Activated T-cell treated with anti-CD3 and anti-CD28 coated beads for 24 hours (primary cell): ENCODE data around the gene RUVBL1.
"Not testable (repeated sequence)": the region's sequence is repeated elsewhere in the genome, so short reads cannot be mapped to it uniquely, and the experiment has no call there.

Experiments used
- DNase-seq: peaks from one replicate; pipeline ENCODE4 v3.0.0-alpha.2; 2020; ENCODE audit warnings: low read depth

RUVBL1 gene

DNA sequence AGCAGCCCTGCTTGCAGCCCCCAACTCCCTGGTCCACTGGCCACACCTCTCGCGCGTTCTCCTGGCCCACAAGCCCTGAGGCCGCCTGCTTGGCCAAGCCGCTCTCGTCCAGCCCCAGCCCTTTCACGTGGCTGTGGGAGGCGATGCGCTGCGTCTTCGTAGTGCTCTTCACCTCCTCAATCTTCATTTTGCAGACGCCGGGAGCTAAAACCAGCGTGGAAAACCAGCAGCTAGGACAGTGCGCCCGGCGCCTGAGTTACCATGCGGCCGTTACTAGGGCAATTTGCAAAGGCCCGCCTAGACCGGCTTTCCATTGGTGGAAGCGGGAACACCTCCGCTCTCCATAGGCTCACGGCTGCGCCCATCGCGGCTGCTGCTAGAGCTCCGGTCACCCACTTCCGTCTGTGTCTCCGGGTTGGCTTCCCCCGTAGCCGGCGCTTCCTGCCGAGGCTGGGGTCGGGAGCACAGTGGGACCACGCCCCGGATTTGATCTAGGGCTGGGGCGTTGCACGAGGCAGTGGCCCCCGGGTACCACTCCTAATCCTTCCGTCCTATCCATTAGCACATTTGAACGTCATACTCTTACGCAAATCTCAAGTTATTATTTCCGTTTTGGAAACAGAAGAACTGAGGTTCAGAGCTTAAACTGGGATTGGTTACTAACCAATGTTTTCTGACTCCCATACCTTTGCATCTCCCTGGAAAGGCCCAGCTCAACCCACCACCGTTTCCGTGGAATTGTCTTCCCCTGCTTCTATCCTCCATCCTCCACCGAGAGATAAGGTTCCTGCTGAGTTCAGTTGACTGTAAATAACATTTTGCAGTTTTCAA, at the start of gene RUVBL1:
Gene RUVBL1 (minus strand): TSS at position 275 of the 831 bp plus-strand sequence. CDS start 88 bp downstream, at position 187.
- peak; percentile 98 for DNase-seq

DNA sequence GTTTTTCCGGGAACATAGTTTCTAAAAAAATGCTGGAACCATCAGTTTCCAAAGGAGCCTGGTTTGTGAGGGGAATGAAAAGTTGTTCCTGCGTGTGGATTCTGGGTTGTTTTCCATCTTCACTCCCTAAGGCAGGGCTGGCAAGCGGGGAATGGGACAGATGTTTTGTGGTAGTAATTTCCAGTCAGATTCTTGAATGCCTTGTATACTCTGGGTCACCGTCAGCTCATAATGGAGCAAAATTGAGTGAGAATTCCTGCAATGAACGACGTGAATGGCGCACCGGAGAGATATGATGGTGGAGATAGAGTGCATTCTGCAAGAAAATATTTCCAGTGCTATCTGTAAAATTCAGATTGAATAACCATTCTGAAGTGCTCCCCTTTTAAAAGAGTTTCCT, 49.6 kb upstream of the RUVBL1 start:
- DNase-seq: no peak

GRCh38 chr3:128170866-128171516, 47.4 kb upstream of the RUVBL1 start:
- no peak for DNase-seq

DNA sequence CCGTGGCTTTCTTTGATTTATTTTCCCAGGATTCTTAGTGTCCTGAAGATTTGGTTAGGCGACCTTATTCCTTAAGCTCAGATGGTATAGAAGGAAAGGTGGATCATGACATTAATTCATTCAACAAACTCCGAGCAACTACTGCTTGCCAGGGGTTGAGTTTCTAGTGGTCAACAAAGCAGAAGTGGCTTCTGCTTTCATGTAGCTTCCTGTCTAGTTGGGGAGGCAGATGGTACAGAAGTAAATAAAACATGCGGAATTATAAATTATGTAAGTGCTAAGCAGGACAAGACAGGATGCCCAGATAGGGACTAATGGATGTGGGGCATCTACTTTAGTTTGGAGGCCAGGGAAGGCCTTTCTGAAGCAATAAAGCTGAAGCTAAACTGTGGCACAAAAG, 45.2 kb upstream of the RUVBL1 start:
- DNase-seq: no peak

DNA sequence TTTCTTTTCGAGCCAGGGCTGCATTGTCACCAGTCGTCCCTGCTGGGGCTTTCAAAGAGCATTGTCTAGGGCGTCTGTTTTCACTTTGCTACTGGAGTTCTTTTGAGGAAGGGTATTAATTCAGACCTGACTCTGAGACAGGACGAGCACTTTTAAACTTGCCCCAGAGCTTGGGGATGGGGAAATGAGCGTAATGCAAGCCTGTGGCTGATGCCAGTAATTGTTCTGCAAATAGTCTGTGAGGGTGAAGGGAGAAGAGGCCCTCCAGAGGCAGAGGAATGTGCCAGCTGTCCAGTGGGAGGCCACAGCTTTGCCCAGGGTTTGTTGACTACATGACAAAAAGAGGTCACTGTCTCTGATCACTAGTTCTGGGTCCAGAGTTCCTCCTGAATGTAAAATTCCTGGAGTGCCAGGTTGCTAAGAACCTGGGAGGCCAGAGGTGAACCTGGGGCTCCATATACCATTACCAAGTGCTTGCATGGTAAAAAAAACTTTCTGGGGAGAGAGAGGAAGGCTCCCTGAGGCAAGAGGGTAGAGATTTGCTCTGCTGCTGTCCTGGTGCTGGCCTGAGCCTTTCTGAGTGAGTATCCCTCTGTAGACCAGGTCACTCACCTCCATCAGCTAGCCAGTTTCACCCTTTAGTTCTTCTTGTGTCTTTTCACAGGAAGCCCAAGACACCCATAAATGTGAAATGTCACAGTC, 44.5 kb upstream of the RUVBL1 start:
- DNase-seq: no peak

DNA sequence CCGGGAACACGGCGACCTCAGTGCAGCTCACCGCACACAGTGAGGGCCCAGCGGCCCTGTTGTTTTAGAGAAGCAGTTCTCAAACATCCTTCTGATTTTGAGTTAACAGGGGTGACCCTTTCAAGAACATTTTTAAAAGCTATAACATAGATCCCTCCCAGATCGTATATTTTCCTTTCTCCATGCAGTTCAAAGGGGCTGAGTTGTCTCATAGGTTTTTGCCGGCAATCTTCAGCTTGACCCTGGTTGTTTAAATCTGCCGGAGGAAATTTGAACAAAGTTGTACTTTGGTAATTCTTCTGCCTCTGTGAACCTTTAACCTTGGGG, 44.0 kb upstream of the RUVBL1 start:
- DNase-seq: no peak

GRCh38 chr3:128166971-128167453, 43.4 kb upstream of the RUVBL1 start:
- DNase-seq: no peak

GRCh38 chr3:128163432-128163831, 39.8 kb upstream of the RUVBL1 start:
- no peak for DNase-seq

DNA sequence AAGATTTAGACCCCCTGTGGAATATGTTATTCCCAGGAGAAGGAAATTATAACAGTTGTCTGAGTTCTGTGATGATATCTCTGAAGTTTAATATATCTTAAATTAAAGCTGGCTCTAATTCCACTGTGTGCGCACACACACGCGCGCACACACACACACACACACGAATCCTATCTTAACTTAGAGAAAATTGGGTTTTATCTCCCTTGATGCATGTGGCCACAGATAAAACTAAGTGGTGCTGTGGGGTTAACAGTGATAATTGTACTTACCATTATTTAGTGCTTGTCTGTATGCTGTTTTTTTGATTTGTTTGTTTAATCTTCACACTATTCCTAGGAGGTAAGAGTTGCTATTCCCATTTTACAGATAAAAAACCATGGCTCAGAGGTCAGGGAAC, 37.0 kb upstream of the RUVBL1 start:
- no peak for DNase-seq

- DNase-seq: no peak
These were observed 32.2 kb upstream of the RUVBL1 start for GRCh38 chr3:128155616-128156360.

DNA sequence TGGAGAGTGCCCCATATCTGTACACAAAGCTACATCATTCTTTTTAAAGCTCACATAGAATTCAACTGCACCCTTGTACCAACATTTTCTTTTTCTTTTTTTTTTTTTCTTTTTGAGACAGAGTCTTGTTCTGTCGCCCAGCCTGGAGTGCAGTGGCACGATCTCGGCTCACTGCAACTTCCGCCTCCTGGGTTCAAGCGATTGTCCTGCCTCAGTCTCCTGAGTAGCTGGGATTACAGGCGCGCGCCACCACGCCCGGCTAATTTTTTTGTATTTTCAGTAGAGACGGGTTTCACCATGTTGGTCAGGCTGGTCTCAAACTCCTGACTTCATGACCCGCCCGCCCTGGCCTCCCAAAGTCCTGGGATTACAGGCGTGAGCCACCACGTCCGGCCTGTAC, 30.7 kb upstream of the RUVBL1 start:
- not testable (repeated sequence) for DNase-seq

GRCh38 chr3:128153156-128154041, 29.8 kb upstream of the RUVBL1 start, which contains the start of gene EEFSEC:
TSS of gene EEFSEC (plus strand) at chr3:128153481. CDS start at chr3:128153508, 27 bp downstream.
- peak; percentile 86 for DNase-seq

GRCh38 chr3:128152419-128153155, 29.0 kb upstream of the RUVBL1 start:
- no peak for DNase-seq

DNA sequence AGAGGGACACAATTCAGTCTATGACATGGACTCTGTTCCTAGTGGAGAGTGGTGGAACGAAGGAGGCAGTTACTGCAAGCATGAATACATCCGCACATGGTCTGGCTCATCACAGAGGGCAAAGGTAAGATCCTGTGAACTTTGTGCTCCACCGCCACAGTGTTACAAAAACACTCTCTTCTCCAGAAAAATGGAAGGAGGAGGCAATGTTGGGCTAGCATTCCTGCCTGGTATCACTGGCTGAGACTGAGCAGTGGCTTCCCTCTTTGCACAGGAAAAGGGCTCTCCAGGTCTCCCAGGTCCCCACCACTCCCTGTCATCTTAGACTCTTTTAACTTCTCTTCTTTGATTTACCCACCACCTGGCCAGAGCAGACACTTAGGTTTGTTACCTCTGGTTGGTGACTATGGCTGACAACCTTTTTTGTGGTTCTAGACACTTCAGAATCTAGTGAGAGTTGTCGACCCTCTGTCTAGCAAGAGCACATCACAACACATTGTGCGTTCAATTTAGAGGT, 28.2 kb upstream of the RUVBL1 start:
- DNase-seq: no peak

GRCh38 chr3:128149650-128150049, 26.0 kb upstream of the RUVBL1 start:
- DNase-seq: no peak

DNA sequence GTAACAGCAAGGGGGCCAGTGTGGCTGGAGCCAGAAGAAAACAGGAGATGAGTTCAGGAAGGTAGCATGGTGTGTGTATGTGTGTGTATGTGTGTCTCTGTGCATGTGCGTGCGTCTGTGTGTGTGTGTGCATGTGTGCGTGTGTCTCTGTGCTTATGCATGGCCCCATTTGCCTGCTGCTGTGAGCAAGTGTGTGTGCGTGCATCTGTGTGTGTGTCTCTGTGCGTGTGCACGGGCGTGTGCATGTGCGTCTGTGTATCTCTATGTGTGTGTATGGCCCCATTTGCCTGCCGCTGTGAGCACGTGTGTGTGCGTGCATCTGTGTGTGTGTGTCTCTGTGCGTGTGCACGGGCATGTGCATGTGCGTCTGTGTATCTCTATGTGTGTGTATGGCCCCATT, 22.6 kb upstream of the RUVBL1 start:
- no peak for DNase-seq

GRCh38 chr3:128145279-128145678, 21.7 kb upstream of the RUVBL1 start:
- DNase-seq: no peak

DNA sequence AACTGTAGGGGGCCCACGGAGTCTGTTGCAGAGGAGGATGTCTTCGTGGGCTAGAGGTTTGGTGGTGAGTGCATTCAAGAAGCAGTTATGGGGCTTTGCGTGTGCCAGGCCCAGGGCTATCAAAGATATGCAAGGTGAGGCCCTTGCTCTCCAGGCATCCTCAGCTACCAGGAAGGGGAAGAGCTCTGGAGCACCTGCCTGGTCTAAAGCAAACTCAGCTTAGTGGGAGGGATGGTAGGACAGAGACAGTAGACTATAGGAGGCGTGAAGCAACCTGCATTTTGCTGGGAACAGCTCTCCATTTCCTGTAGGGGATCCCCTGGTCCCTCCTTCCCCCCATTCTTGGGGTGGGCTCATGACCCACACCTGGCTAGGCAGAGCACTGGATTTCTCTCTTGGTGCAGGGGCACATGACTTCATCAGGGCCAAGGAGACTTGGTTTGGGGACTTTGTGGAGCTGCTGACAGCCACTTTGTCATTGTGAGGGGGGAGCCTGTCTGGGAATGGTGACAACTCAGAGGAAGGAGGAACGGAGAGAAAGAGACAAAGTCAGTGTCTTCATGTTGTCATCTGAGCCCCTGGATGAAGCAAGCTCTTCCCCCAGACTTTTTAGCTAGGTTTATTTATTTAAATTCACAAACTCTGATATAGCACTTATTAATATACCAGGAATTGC, 21.0 kb upstream of the RUVBL1 start:
- DNase-seq: no peak

DNA sequence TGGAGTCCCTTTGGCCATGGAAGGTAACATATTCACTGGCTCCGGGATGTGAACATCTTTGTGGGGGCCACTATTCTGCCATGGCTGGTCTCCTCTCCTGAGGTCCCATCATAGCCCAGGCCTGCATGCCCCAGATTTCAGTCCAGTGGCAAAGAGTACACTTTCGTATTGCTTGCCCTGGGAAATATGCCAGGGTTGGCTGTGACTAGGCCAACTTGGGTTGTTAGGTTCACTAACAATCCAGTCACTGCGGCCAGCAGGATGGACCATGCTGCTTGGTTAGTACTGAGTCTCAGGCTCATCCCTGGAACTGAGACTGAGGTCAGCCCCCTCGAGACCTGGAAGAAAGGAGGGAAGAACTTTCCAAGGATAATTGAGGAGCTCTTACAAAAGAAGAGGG, 19.9 kb upstream of the RUVBL1 start:
- DNase-seq: no peak
